WTC11 (cell line): ENCODE data around the gene ITFG1.

Source experiments
- ATF3 ChIP-seq: sonication (generic); formaldehyde crosslinking; conservative IDR thresholded peaks from 2 replicates; pipeline ENCODE4 v1.8.1; 2022; ENCODE audit warnings: mild to moderate bottlenecking, missing genetic modification reagents
- CREB1 ChIP-seq: sonication (generic); formaldehyde crosslinking; IDR thresholded peaks from 2 replicates; pipeline ENCODE4 v1.8.0; 2023; ENCODE audit warnings: mild to moderate bottlenecking, missing genetic modification reagents
- CTCF ChIP-seq: fragments of 200-600 bp; IDR thresholded peaks from 2 replicates; pipeline ENCODE4 v1.8.0; 2022; ENCODE audit warnings: antibody characterized with exemption
- MAX ChIP-seq: sonication (generic); formaldehyde crosslinking; IDR thresholded peaks from 2 replicates; pipeline ENCODE4 v1.8.0; 2022; ENCODE audit warnings: mild to moderate bottlenecking, missing genetic modification reagents
- PRDM15 ChIP-seq: sonication (generic); formaldehyde crosslinking; IDR thresholded peaks from 2 replicates; pipeline ENCODE4 v1.8.0; 2022; ENCODE audit warnings: missing genetic modification reagents
- PREB ChIP-seq: sonication (generic); formaldehyde crosslinking; IDR thresholded peaks from 2 replicates; pipeline ENCODE4 v1.8.1; 2022; ENCODE audit warnings: mild to moderate bottlenecking, missing genetic modification reagents, moderate library complexity, borderline replicate concordance
- RELA ChIP-seq: sonication (generic); formaldehyde crosslinking; IDR thresholded peaks from 2 replicates; pipeline ENCODE4 v1.8.1; 2022; ENCODE audit warnings: missing genetic modification reagents, mild to moderate bottlenecking, borderline replicate concordance
- SMAD3 ChIP-seq: sonication (generic); formaldehyde crosslinking; IDR thresholded peaks from 2 replicates; pipeline ENCODE4 v1.8.0; 2022; ENCODE audit warnings: missing genetic modification reagents, mild to moderate bottlenecking, borderline replicate concordance
- TP53 ChIP-seq: sonication (generic); formaldehyde crosslinking; IDR thresholded peaks from 2 replicates; pipeline ENCODE4 v1.8.1; 2023; ENCODE audit warnings: mild to moderate bottlenecking, missing genetic modification reagents
- ZBTB43 ChIP-seq: sonication (generic); formaldehyde crosslinking; IDR thresholded peaks from 2 replicates; pipeline ENCODE4 v1.8.1; 2023; ENCODE audit warnings: mild to moderate bottlenecking, missing genetic modification reagents
- ZNF232 ChIP-seq: sonication (generic); formaldehyde crosslinking; IDR thresholded peaks from 2 replicates; pipeline ENCODE4 v1.8.0; 2022; ENCODE audit warnings: mild to moderate bottlenecking, missing genetic modification reagents
- ZNF317 ChIP-seq: sonication (generic); formaldehyde crosslinking; IDR thresholded peaks from 2 replicates; pipeline ENCODE4 v1.8.1; 2023; ENCODE audit warnings: low read depth, mild to moderate bottlenecking, moderate library complexity, missing genetic modification reagents, borderline replicate concordance
- ZSCAN18 ChIP-seq: fragments of 250-450 bp; sonication (Bioruptor Pico); IDR thresholded peaks from 2 replicates; pipeline ENCODE4 v2.1.2; 2022; ENCODE audit warnings: mild to moderate bottlenecking, moderate library complexity

- TF ChIP-seq ZSCAN18 (CRISPR knock-in tag): no peak
- no peak for TF ChIP-seq CTCF
- no peak for TF ChIP-seq TP53 (CRISPR knock-in tag)
- TF ChIP-seq ATF3 (CRISPR knock-in tag): no peak
- no peak for TF ChIP-seq MAX (CRISPR knock-in tag)
- no peak for TF ChIP-seq SMAD3 (CRISPR knock-in tag)
- TF ChIP-seq ZNF232 (CRISPR knock-in tag): no peak
- TF ChIP-seq PREB (CRISPR knock-in tag): no peak
- no peak for TF ChIP-seq PRDM15
- no peak for TF ChIP-seq ZBTB43
- TF ChIP-seq ZNF317 (CRISPR knock-in tag): no peak
- no peak for TF ChIP-seq CREB1
- no peak for TF ChIP-seq RELA
Measured at GRCh38 chr16:47134550-47134949, 326.3 kb downstream of the ITFG1 start.
